Uterus (tissue), 4 donors: Measurements from ENCODE around the gene PARP15. TPM values are rescaled to one million over a fixed set of nuclear protein-coding genes. Genes with fewer than 3 reads are reported as not detected.

ENCODE experiments used
- DNase-seq, 2 donors: peaks; one replicate each; pipeline ENCODE4 v3.0.0-alpha.2; 2019 to 2020
- H3K27ac ChIP-seq, 2 donors: fragments of 200-600 bp; sonication (generic); 1 replicate in 1 of 2; 2 replicates in 1 of 2; pipeline ENCODE4 v1.5.1; 2016 to 2018
- H3K27me3 ChIP-seq, 2 donors: fragments of 200-600 bp; sonication (generic); one replicate each; pipeline ENCODE4 v1.5.1; 2018 to 2019; ENCODE audit warnings: control low read depth in 1 of 2
- H3K36me3 ChIP-seq, 2 donors: fragments of 200-600 bp; sonication (generic); one replicate each; pipeline ENCODE4 v1.5.1; 2019; ENCODE audit warnings: control low read depth in 1 of 2
- H3K4me1 ChIP-seq, 2 donors: fragments of 200-600 bp; sonication (generic); one replicate each; pipeline ENCODE4 v1.5.1; 2018 to 2019; ENCODE audit warnings: control low read depth in 1 of 2
- H3K4me3 ChIP-seq, 2 donors: fragments of 200-600 bp; sonication (generic); 1 replicate in 1 of 2; 2 replicates in 1 of 2; pipeline ENCODE4 v1.5.1; 2018 to 2019; ENCODE audit warnings: mild to moderate bottlenecking in 1 of 2
- H3K9me3 ChIP-seq, 2 donors: fragments of 200-600 bp; sonication (generic); one replicate each; pipeline ENCODE4 v1.5.1; 2019; ENCODE audit warnings: control low read depth in 1 of 2
- POLR2A ChIP-seq, 2 donors: fragments of 450-650 bp; IDR thresholded peaks; one replicate each; pipeline ENCODE4 v1.6.1; 2016; ENCODE audit warnings: antibody characterized with exemption in 2 of 2, mild to moderate bottlenecking in 1 of 2, moderate library complexity in 1 of 2
- intact Hi-C: fragments of 100-400 bp; cut with DNase I; formaldehyde crosslinking; loops from one replicate; pipeline ENCODE4 v1.15.1; 2023; ENCODE audit warnings: low total_unique reads
- total RNA-seq, 4 donors: library from RNA; depleted of rRNA in 3 of 4; stranded (reverse); fragments of >200 nt in 3 of 4; gene quantifications; one replicate each; pipeline versions ENCODE4 v1.1.0 to v1.2.4, GENCODE V29; 2014 to 2023
- TF ChIP-seq, protein P1 (sequence below), 4 experiments: fragments of 200-600 bp in 2 of 4; fragments of 450-650 bp in 2 of 4; sonication (generic) in 2 of 4; IDR thresholded peaks; one replicate each; pipeline ENCODE4 v1.5.1; 2016 to 2019; ENCODE audit warnings: antibody characterized with exemption in 4 of 4, mild to moderate bottlenecking in 2 of 4, moderate library complexity in 1 of 4
- donor health status: DM: yes; HTN: yes; CAD: no.

Gene PARP15
- total RNA-seq, result 1 to 10 TPM in 2 of 4 donors, under 1 TPM in 2; under 0.01 to 3.1 (median 1.6) TPM

- no peak for DNase-seq
- intact Hi-C loops, result no loop called here
- no peaks in the 10 kb centered on the region for H3K36me3 ChIP-seq
- H3K9me3 ChIP-seq, result peaks cover 0 to 3% of the 10 kb centered on the region in 2 donors
- peak within 1 kb of the TSS; percentile 5 to 25 for H3K27ac ChIP-seq
- H3K4me1 ChIP-seq, result no peaks in the 10 kb centered on the region
- no peaks in the 10 kb centered on the region for H3K27me3 ChIP-seq
- no peak for TF ChIP-seq POLR2A (IDR thresholded peaks at IDR 0.05)
- TF ChIP-seq, protein P1, sequence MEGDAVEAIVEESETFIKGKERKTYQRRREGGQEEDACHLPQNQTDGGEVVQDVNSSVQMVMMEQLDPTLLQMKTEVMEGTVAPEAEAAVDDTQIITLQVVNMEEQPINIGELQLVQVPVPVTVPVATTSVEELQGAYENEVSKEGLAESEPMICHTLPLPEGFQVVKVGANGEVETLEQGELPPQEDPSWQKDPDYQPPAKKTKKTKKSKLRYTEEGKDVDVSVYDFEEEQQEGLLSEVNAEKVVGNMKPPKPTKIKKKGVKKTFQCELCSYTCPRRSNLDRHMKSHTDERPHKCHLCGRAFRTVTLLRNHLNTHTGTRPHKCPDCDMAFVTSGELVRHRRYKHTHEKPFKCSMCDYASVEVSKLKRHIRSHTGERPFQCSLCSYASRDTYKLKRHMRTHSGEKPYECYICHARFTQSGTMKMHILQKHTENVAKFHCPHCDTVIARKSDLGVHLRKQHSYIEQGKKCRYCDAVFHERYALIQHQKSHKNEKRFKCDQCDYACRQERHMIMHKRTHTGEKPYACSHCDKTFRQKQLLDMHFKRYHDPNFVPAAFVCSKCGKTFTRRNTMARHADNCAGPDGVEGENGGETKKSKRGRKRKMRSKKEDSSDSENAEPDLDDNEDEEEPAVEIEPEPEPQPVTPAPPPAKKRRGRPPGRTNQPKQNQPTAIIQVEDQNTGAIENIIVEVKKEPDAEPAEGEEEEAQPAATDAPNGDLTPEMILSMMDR (IDR thresholded peaks at IDR 0.05), result peak in 1 of 4 experiments; percentile 4
- H3K4me3 ChIP-seq, result peak within 1 kb of the TSS; percentile 23 to 42
Observed at GRCh38 chr3:122577409-122578031, at the start of gene PARP15. Gene PARP15, plus strand, starts transcription at chr3:122577650. Its CDS starts 18 bp downstream, at chr3:122577668.

DNA sequence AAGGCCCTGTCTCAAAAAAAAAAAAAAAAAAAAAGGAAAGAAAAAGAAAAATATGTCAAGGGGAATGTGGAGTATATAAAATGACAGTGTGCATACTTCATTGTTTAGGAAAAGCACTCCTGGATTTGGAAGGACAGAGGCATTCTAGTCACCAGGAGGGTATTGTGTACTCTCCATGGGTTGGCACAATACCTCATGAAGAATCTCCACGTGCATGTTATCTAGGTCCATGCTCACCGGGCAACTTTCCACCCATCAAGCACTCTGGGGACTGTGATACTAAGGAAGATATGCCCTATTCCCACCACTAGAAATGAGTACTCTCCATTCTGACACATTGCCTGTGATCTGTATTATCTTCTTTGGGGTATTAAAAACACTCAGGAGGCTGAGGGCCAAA is 47.3 kb upstream of the PARP15 start:
- Histone ChIP-seq H3K4me3 (no peak overlapping the region), H3K27me3 (no peaks in the 10 kb centered on the region), H3K27ac (no peak overlapping the region), H3K9me3 (no peaks in the 10 kb centered on the region), H3K4me1 (no peaks in the 10 kb centered on the region), H3K36me3 (peaks cover 0 to 2% of the 10 kb centered on the region in 2 donors)
- TF ChIP-seq POLR2A (IDR thresholded peaks at IDR 0.05), result no peak
- TF ChIP-seq, protein P1 (IDR thresholded peaks at IDR 0.05), result no peak
- no peak for DNase-seq
- intact Hi-C loops, result no loop called here

GRCh38 chr3:122533480-122533879 is 44.0 kb upstream of the PARP15 start:
- H3K9me3 ChIP-seq, result no peaks in the 10 kb centered on the region
- intact Hi-C loops, result no loop called here
- no peaks in the 10 kb centered on the region for H3K36me3 ChIP-seq
- H3K27ac ChIP-seq, result no peak overlapping the region
- TF ChIP-seq, protein P1 (IDR thresholded peaks at IDR 0.05), result no peak
- no peak for TF ChIP-seq POLR2A (IDR thresholded peaks at IDR 0.05)
- no peak for DNase-seq
- no peaks in the 10 kb centered on the region for H3K4me1 ChIP-seq
- no peaks in the 10 kb centered on the region for H3K27me3 ChIP-seq
- no peak overlapping the region for H3K4me3 ChIP-seq

DNA sequence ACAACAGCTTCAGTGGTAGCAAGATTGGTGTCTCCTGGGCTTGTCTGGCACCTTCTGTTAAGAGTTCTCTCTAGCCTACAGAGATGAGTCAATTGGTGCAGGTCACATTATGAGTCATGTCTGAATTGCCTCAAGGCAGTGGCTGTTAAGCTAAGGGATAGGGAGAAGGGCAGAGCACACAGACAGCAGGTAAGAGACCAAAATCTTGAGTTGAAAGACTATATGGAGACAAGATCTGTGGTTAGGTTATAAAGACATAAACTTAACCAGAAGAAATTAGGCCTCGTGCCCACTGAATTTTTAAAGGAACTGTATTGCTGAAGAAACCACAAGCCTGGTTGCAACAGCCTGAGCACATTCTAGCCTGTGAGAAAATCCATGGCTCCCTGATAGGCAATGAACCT is 43.5 kb upstream of the PARP15 start:
- no peak for DNase-seq
- Histone ChIP-seq H3K9me3 (no peaks in the 10 kb centered on the region), H3K36me3 (no peaks in the 10 kb centered on the region), H3K27me3 (no peaks in the 10 kb centered on the region), H3K4me3 (no peak overlapping the region), H3K4me1 (no peaks in the 10 kb centered on the region), H3K27ac (no peak overlapping the region)
- intact Hi-C loops, result no loop called here
- TF ChIP-seq, protein P1 (IDR thresholded peaks at IDR 0.05), result no peak
- TF ChIP-seq POLR2A (IDR thresholded peaks at IDR 0.05), result no peak

- TF ChIP-seq POLR2A (IDR thresholded peaks at IDR 0.05), result no peak
- TF ChIP-seq, protein P1 (IDR thresholded peaks at IDR 0.05), result no peak
- intact Hi-C loops, result no loop called here
Observed at GRCh38 chr3:122535964-122536631, 41.4 kb upstream of the PARP15 start.

More at GRCh38 chr3:122535964-122536631, 41.4 kb upstream of the PARP15 start:
- Histone ChIP-seq H3K27me3 (no peaks in the 10 kb centered on the region), H3K4me1 (no peaks in the 10 kb centered on the region), H3K27ac (no peak overlapping the region), H3K4me3 (no peak overlapping the region), H3K36me3 (no peaks in the 10 kb centered on the region), H3K9me3 (no peaks in the 10 kb centered on the region)
- no peak for DNase-seq
